HG03159 (cell line): Measurements from ENCODE around the gene VMA21.
A peak's percentile ranks its signal among the peaks of the same experiment; 100 is the strongest.

Experiments used
- ATAC-seq: cut with Tn5 transposase; IDR thresholded peaks from one replicate; pipeline ENCODE4 v1.9.1; 2021; ENCODE audit warnings: mild to moderate bottlenecking, moderate library complexity; ENCODE audit not compliant: unreplicated experiment

VMA21 gene, protein sequence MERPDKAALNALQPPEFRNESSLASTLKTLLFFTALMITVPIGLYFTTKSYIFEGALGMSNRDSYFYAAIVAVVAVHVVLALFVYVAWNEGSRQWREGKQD

GRCh38 chrX:151396825-151397740 is at the start of gene VMA21:
TSS of gene VMA21 (plus strand) at chrX:151397206. CDS start at chrX:151397309, 103 bp downstream.
- ATAC-seq: peak; percentile 79

DNA sequence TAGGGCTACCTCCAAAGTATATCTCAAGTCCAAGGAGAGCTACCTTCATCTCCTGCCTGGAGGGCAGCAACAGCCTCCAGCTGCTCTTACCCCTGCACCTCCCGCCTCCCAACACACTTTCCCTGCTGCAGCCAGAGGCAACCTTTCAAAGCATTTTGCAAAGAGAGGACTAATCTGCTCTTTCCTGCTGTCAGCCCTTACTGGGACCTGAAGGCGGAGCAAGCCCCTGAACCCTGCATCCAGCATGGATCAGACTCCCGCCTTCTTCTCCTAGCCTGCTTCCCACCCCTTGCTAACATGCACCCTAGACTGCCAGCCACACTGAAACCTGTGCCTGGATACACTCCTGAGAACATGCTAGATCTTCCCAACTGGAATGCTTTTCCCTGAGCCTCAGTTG is 37.7 kb upstream of the VMA21 start:
- no peak for ATAC-seq

GRCh38 chrX:151359931-151360871 is 36.8 kb upstream of the VMA21 start:
- ATAC-seq: peak; percentile 77

GRCh38 chrX:151363316-151363715 is 33.7 kb upstream of the VMA21 start:
- peak; percentile 47 for ATAC-seq

DNA sequence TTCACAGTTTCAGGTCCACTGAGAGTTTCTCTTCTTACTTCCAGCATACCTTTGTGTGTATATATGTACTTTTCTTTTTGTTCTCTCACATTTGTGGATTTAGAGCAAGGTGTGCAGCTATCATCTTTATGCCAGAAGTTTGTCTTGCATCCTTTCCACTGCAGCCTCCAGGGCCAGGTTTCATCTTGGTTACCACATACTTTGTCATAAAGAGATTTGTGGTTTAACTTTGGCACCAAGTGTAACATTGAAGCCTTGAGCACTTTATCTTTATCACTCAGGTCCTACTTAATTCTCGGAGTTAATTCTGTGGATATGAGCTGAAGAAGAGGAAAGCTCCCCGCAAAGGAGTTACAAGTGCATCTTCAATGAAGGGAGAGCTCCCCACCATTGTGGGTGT is 31.4 kb upstream of the VMA21 start:
- ATAC-seq: no peak

DNA sequence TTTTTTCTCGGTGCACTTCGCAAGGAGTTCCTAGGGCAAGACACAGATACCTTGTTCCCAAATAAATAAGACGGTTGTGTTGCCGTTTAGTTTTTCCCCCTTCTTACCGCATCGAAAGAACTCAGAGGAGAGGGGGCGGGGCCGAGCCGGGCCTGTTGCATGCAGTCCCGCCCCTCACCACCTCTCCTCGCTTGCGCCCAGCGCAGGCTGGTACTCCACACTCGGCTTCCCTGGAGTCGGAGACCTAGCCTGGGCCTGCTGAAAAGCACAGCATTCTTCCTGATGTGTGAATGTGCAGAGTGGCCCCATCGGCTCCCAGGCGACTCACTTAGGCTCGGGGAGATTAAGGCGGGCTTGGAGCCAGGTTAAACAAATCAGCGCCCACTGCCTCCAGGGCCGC is 26.1 kb upstream of the VMA21 start:
- no peak for ATAC-seq

GRCh38 chrX:151384807-151385206 is 12.2 kb upstream of the VMA21 start:
- ATAC-seq: no peak

DNA sequence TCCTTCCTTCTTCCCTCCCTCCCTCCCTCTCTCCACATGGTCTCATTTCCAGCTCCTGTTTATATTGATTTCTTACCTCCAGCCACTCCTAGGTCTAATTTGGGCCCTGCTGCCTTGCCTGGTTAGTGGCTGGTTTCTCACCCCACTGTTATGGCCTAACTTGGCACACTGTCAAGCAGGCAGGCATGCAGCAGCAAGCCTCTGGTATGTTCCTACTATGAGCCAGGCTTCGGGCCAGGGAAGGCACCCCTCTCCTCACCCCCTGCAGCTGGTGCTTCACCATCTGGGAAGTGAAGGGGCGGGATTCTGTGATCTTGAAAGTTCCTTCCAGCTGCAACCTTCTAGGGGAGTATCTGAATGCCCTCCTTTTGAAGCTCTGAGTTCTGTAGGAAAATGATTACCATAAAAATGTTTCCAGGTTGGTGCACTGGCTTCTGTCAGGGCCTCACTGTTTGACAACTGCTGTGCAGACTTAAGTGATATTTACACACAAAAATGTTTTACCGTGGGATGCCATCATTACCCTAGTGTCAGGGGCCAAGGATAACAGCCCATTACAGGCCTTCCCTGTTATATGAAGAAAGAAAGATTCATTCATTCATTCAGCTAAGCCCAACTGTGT is 10.1 kb upstream of the VMA21 start:
- no peak for ATAC-seq

DNA sequence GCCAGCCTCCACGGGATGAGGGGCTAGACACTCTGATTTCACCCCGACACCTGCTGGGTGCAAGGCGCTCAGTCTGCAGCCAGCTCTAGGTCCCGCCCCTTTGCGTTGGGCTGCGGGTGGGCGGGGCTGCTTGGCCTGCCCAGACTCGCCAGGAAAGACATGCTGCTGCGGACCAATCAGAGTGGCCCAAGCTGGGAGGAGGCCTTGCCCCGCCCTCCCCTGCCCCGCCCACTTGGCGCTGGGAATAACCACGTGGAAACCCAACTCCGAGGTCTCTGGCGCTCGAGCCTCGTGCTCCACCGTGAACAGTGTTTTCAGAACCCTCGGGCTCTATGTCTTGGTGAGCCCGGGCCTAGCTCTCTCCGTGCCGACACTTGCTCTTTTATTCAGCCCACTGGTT is 5.3 kb upstream of the VMA21 start:
- no peak for ATAC-seq

GRCh38 chrX:151393514-151393913 is 3.5 kb upstream of the VMA21 start:
- peak; percentile 43 for ATAC-seq

DNA sequence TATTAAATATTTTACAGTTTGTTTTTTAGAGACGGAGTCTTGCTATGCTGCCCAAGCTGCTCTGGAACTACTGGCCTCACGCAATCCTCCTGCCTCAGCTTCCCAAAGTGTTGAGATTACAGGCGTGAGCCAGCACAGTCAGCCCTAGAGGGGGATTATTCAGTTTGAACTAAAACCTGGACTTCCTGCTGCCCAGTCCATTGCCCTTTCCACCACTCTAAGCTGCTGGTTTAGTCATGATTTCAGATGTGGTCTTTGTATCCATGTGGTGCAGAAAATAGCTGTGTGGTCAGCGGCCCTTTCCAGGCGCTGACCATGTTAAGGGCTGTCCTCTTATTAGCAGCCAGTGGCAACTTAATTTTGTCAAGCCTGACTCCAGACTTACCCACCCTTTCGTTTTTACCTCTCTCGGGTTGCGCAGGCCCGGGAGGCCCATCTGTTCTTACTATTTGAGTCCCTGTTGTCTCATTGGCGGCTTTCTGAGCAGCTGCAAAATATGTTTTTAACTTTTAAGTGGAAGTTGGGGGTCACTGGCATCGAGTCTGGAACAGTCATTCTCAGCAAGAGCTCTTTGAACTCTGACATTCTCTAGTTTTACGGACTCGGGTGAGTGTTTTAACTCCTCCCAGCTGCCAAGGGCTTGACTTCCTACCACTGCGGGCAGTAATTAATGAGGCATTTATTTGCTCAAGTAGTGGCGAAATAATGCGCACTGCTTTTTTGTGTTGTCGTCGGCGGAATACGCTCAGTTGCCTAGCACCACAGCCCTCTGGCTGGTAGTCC is 773 bp upstream of the VMA21 start:
- ATAC-seq: peak; percentile 25

DNA sequence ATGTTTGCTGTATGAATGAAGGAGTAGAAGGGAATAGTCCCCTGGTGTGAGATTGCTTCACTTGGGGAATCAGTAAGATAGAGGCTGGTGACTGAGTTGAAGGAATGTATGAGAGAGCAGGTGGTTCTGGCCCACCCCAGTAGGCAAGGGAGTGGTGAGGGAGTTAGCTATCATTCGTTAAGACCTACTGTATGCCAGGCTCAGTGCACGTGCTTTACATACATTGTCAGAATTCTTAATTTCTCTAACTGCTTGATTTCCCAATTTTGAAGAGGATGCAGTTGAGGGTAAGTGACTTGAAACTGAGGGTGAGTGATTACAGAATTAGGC is 700 bp downstream of the VMA21 start:
- peak; percentile 3 for ATAC-seq

DNA sequence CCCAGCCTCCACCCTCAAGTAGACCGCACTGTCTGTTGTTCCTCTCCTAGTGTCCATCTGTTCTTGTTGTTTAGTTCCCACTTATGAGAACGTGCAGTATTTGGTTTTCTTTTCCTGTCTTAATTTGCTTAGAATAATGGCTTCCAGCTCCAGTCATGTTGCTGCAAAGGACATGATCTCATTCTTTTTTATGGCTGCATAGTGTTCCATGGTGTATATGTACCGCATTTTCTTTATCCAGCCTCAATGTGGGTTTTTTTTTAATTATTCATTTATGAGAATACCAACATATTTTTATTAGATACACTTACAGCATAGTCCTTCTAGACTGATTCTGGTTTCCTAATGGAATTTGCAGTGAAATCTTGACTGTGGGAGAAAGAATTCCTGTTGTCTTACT is 1.3 kb downstream of the VMA21 start:
- ATAC-seq: no peak

DNA sequence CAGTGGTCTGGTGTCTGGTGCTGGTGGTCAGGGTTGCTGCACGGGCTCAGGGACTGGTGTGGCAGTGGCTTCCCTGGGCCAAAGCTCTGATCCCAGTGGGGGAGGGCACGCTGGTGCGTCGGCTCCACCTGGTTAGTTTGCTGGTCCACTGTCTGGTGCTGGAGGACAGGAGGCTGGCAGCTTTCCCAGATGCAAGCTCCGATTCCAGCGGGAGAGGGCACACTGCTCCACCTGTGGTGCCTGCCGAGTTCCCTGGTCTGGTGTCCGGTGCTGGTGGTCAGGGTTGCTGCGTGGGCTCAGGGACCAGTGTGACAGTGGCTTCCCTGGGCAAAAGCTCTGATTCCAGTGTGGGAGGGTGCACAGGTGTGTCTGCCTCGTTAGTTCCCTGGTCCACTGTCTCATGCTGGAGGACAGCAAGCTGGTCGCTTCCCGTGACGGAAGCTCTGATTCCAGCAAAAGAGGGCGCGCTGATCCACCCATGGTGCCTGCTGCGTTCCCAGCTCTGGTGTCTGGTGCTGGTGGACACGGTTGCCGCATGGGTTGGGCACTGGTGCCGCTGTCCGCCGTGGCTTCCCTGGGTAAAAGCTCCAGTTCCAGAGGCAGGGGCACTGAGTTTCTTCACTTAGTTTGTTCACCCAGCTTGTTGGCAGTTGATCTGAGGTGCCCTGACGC is 5.8 kb downstream of the VMA21 start:
- no peak for ATAC-seq

- no peak for ATAC-seq
These were observed 19.6 kb downstream of the VMA21 start for GRCh38 chrX:151416579-151416978.

GRCh38 chrX:151419782-151420181 is 22.8 kb downstream of the VMA21 start:
- ATAC-seq: no peak

GRCh38 chrX:151424505-151424904 is 27.5 kb downstream of the VMA21 start:
- ATAC-seq: no peak

DNA sequence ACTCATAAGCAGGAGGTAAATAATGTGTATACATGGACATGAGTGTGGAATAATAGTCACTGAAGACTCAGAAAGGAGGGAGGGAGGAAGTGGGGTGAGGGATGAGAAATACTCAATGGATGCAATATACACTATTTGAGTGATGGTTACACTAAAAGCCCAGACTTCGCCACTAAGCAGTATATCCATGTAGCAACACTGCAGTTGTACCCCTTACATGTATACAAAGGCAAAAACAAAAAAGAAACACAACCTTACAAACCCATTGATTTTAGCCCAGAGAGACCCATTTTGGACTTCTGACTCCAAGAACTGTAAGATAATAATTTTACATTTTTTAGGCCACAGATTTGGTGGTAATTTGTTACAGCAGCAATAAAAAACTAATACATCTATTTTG is 51.5 kb downstream of the VMA21 start:
- no peak for ATAC-seq

DNA sequence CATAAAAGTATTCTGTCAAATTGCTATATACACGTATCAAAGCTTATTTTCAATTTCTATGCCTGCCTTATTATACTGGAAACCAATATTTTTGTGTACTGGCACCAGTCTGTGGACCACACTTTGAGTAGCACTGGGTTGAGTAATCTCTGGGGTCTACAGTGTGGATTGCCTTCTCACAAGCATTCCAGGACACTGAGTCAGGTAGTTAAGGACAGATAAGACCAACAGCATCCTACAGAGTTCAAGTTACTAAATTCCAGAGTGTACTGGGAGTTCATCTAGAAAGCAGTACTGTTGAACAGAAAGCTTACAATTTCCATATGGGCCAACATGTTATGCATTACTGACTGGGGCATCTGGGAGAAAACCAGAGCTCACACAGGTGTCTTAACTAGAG is 61.8 kb downstream of the VMA21 start:
- no peak for ATAC-seq
